HG02884 (cell line): Measurements from ENCODE around the gene NPFFR2.
A peak's percentile ranks its signal among the peaks of the same experiment; 100 is the strongest.
"Not testable (repeated sequence)": the region's sequence is repeated elsewhere in the genome, so short reads cannot be mapped to it uniquely, and the experiment has no call there.

Experiments used
- ATAC-seq: cut with Tn5 transposase; IDR thresholded peaks from one replicate; pipeline ENCODE4 v1.9.1; 2021; ENCODE audit warnings: mild to moderate bottlenecking, moderate library complexity; ENCODE audit not compliant: unreplicated experiment

NPFFR2 gene

GRCh38 chr4:72110886-72111285 lies 79.1 kb downstream of the NPFFR2 start:
- no peak for ATAC-seq

GRCh38 chr4:72111863-72112262 lies 80.1 kb downstream of the NPFFR2 start:
- no peak for ATAC-seq

- ATAC-seq, result peak; percentile 93
Observed at GRCh38 chr4:72112514-72113156, 80.8 kb downstream of the NPFFR2 start.

GRCh38 chr4:72118017-72118416 lies 86.2 kb downstream of the NPFFR2 start:
- ATAC-seq, result peak; percentile 96

- no peak for ATAC-seq
Observed at GRCh38 chr4:72119946-72120345, 88.1 kb downstream of the NPFFR2 start.

- ATAC-seq, result no peak
Observed at GRCh38 chr4:72128741-72129140, 96.9 kb downstream of the NPFFR2 start.

GRCh38 chr4:72136429-72136828 lies 104.6 kb downstream of the NPFFR2 start:
- no peak for ATAC-seq

GRCh38 chr4:72139997-72140396 lies 108.2 kb downstream of the NPFFR2 start:
- not testable (repeated sequence) for ATAC-seq

- no peak for ATAC-seq
Observed at GRCh38 chr4:72144241-72144640, 112.4 kb downstream of the NPFFR2 start.

- no peak for ATAC-seq
Observed at GRCh38 chr4:72152731-72153130, 120.9 kb downstream of the NPFFR2 start.

- ATAC-seq, result not testable (repeated sequence)
Observed at GRCh38 chr4:72153634-72154033, 121.8 kb downstream of the NPFFR2 start.

- not testable (repeated sequence) for ATAC-seq
Observed at GRCh38 chr4:72169285-72169684, 137.5 kb downstream of the NPFFR2 start.

- ATAC-seq, result no peak
Observed at GRCh38 chr4:72169861-72170260, 138.1 kb downstream of the NPFFR2 start.

- ATAC-seq, result no peak
Observed at GRCh38 chr4:72171761-72172160, 140.0 kb downstream of the NPFFR2 start.

- no peak for ATAC-seq
Observed at GRCh38 chr4:72179342-72179741, 147.5 kb downstream of the NPFFR2 start.

- peak; percentile 98 for ATAC-seq
Observed at GRCh38 chr4:72186714-72187113, 154.9 kb downstream of the NPFFR2 start.

- ATAC-seq, result no peak
Observed at GRCh38 chr4:72194046-72194445, 162.2 kb downstream of the NPFFR2 start.

- ATAC-seq, result no peak
Observed at GRCh38 chr4:72194453-72194852, 162.7 kb downstream of the NPFFR2 start.
